Measurements from ENCODE around the gene SYNPO. TPM values are rescaled to one million over a fixed set of nuclear protein-coding genes. Genes with fewer than 3 reads are reported as not detected.

SYNPO gene
- total and polyA plus RNA-seq, 2 donors (not counting 1 experiment from before 2014, with no cell fraction given): 6.6 to 9.8 TPM

DNA sequence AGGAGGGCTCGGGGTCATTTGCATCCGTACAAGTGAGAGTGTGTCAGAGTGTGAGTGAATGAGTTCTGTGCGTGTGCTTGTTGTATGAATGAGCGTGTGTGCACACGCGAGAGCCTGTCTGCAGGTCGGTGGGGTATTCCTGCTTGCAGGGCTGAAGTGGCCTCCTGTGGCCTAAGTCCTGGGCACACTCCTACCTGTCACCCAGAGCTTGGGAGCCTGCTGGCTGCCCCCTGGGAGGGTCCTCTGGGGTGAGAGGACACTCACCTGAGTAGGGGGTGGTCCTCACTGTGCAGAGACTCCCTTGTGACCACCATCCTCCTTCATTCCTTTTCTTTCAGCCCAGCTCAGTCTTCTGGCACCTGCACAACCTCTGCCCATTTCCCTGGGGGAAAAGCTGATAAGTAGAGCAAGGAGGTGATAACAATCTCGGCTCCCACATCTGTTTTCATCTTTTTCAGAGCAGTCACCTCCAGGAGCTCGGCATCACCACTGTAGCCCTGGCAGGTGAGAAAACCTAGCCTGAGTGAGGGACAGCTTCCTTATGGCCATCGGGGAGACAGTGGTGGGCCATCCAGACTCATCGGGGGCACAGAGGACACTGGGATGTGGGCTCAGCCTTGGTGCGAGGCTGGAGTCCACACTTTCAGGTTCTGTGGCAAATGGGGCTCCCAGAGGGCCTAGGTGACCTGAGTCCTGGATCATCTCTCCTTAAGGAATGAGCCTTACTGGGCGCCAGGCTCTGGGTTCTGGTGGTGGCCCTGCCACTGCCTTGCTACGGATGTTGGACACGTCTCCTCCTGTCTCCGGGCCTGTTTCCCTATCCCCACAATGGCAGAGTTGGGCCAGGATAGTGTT is 38.7 kb upstream of the SYNPO start:
- no peak overlapping the region for H3K4me2 ChIP-seq (ENCODE audit: extremely low read depth, insufficient read depth, low read length)
- H2AFZ ChIP-seq (ENCODE audit: low read length): no peak overlapping the region
- peaks cover 2% of the 10 kb centered on the region for H3K27me3 ChIP-seq (ENCODE audit: control insufficient read depth, insufficient read depth, low read length)
- peaks cover 5% of the 10 kb centered on the region for H3K4me1 ChIP-seq (ENCODE audit: control insufficient read depth, extremely low read depth, insufficient read depth, low read length)
- H3K9ac ChIP-seq (ENCODE audit: insufficient read depth, low read length): no peak overlapping the region
- no peak for DNase-seq (ENCODE audit: low read depth in 2 of 2)
- no peaks in the 10 kb centered on the region for H4K20me1 ChIP-seq (ENCODE audit: control insufficient read depth, extremely low read depth, insufficient read depth, low read length)
- H3K4me3 ChIP-seq (replicated peaks in 1 of 4; ENCODE audit: control extremely low read depth in 1 of 4, insufficient read depth in 1 of 4, low read depth in 3 of 4, low read length in 4 of 4): no peak overlapping the region
- H3K9me3 ChIP-seq (ENCODE audit: control insufficient read depth, insufficient read depth, low read depth, low read length): no peaks in the 10 kb centered on the region
- no peak overlapping the region for H3K27ac ChIP-seq (ENCODE audit: insufficient read depth, low read length)
- H3K36me3 ChIP-seq (ENCODE audit: control insufficient read depth, insufficient read depth, low read length): no peaks in the 10 kb centered on the region
- no peaks in the 10 kb centered on the region for H3K79me2 ChIP-seq (ENCODE audit: control insufficient read depth, insufficient read depth, low read length)
- TF ChIP-seq EZH2 (IDR thresholded peaks at IDR 0.05; ENCODE audit: low read length, missing control alignments): no peak
- TF ChIP-seq CTCF (conservative IDR thresholded peaks at IDR 0.05 in 1 of 2, IDR thresholded peaks at IDR 0.05 in 1 of 2; ENCODE audit: low read depth in 1 of 2, low read length in 2 of 2): no peak

GRCh38 chr5:150603052-150603451 is 37.4 kb upstream of the SYNPO start:
- H4K20me1 ChIP-seq (ENCODE audit: control insufficient read depth, extremely low read depth, insufficient read depth, low read length): no peaks in the 10 kb centered on the region
- no peak overlapping the region for H2AFZ ChIP-seq (ENCODE audit: low read length)
- peaks cover 5% of the 10 kb centered on the region for H3K4me1 ChIP-seq (ENCODE audit: control insufficient read depth, extremely low read depth, insufficient read depth, low read length)
- H3K9me3 ChIP-seq (ENCODE audit: control insufficient read depth, insufficient read depth, low read depth, low read length): no peaks in the 10 kb centered on the region
- no peak overlapping the region for H3K27ac ChIP-seq (ENCODE audit: insufficient read depth, low read length)
- H3K9ac ChIP-seq (ENCODE audit: insufficient read depth, low read length): no peak overlapping the region
- TF ChIP-seq EZH2 (IDR thresholded peaks at IDR 0.05; ENCODE audit: low read length, missing control alignments): no peak
- TF ChIP-seq CTCF (conservative IDR thresholded peaks at IDR 0.05 in 1 of 2, IDR thresholded peaks at IDR 0.05 in 1 of 2; ENCODE audit: low read depth in 1 of 2, low read length in 2 of 2): no peak
- H3K27me3 ChIP-seq (ENCODE audit: control insufficient read depth, insufficient read depth, low read length): peaks cover 2% of the 10 kb centered on the region
- no peak overlapping the region for H3K4me3 ChIP-seq (replicated peaks in 1 of 4; ENCODE audit: control extremely low read depth in 1 of 4, insufficient read depth in 1 of 4, low read depth in 3 of 4, low read length in 4 of 4)
- H3K79me2 ChIP-seq (ENCODE audit: control insufficient read depth, insufficient read depth, low read length): no peaks in the 10 kb centered on the region
- H3K4me2 ChIP-seq (ENCODE audit: extremely low read depth, insufficient read depth, low read length): no peak overlapping the region
- no peaks in the 10 kb centered on the region for H3K36me3 ChIP-seq (ENCODE audit: control insufficient read depth, insufficient read depth, low read length)
- no peak for DNase-seq (ENCODE audit: low read depth in 2 of 2)

GRCh38 chr5:150603491-150603890 is 37.0 kb upstream of the SYNPO start:
- H3K4me2 ChIP-seq (ENCODE audit: extremely low read depth, insufficient read depth, low read length): no peak overlapping the region
- H2AFZ ChIP-seq (ENCODE audit: low read length): no peak overlapping the region
- H3K36me3 ChIP-seq (ENCODE audit: control insufficient read depth, insufficient read depth, low read length): no peaks in the 10 kb centered on the region
- TF ChIP-seq CTCF (conservative IDR thresholded peaks at IDR 0.05 in 1 of 2, IDR thresholded peaks at IDR 0.05 in 1 of 2; ENCODE audit: low read depth in 1 of 2, low read length in 2 of 2) (no peak), EZH2 (IDR thresholded peaks at IDR 0.05; ENCODE audit: low read length, missing control alignments) (no peak)
- H4K20me1 ChIP-seq (ENCODE audit: control insufficient read depth, extremely low read depth, insufficient read depth, low read length): no peaks in the 10 kb centered on the region
- H3K27me3 ChIP-seq (ENCODE audit: control insufficient read depth, insufficient read depth, low read length): peaks cover 2% of the 10 kb centered on the region
- no peak overlapping the region for H3K9ac ChIP-seq (ENCODE audit: insufficient read depth, low read length)
- H3K79me2 ChIP-seq (ENCODE audit: control insufficient read depth, insufficient read depth, low read length): no peaks in the 10 kb centered on the region
- H3K27ac ChIP-seq (ENCODE audit: insufficient read depth, low read length): no peak overlapping the region
- H3K9me3 ChIP-seq (ENCODE audit: control insufficient read depth, insufficient read depth, low read depth, low read length): no peaks in the 10 kb centered on the region
- peaks cover 5% of the 10 kb centered on the region for H3K4me1 ChIP-seq (ENCODE audit: control insufficient read depth, extremely low read depth, insufficient read depth, low read length)
- H3K4me3 ChIP-seq (replicated peaks in 1 of 4; ENCODE audit: control extremely low read depth in 1 of 4, insufficient read depth in 1 of 4, low read depth in 3 of 4, low read length in 4 of 4): no peak overlapping the region
- no peak for DNase-seq (ENCODE audit: low read depth in 2 of 2)

Measured in fibroblast of lung (primary cell).